ENCODE results near the gene CLCA1.

DNA sequence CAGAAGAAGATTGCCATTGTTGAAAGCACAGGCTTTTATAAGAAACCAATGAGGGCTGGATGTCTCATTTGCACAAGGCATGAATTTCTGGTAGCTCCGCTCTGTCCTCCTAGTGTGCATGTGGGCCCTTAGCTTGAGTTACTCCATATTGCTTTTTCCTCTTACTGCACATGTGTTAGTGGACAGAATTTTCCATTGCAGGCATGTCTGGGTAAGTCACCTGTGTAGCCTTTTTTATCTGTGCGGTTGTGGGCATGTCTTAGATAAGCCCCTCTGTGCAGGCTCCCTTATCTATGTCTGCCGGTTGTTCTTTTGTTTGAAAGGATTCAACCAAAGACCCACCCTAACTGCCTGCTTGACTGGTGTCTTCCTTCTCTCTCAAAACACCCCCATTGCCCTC, 7.2 kb upstream of the CLCA1 start:
- no peak for TF ChIP-seq POLR2AphosphoS5 (IDR thresholded peaks at IDR 0.05; ENCODE audit: low read depth, low read length)
- no peak for TF ChIP-seq YY1 (IDR thresholded peaks at IDR 0.05; ENCODE audit: extremely low read depth, insufficient replicate concordance, low read depth, low read length)
- TF ChIP-seq POLR2A (IDR thresholded peaks at IDR 0.05; ENCODE audit: borderline replicate concordance, extremely low read depth, insufficient read depth, insufficient read length) = no peak
- TF ChIP-seq CTCF (IDR thresholded peaks at IDR 0.05 in 2 of 3, conservative IDR thresholded peaks at IDR 0.05 in 1 of 3; ENCODE audit: borderline replicate concordance in 1 of 3, insufficient read depth in 1 of 3, low read depth in 2 of 3, low read length in 2 of 3) = no peak
- no peak for TF ChIP-seq ZNF274 (IDR thresholded peaks at IDR 0.05; ENCODE audit: low read depth, low read length)
- TF ChIP-seq, protein P1, sequence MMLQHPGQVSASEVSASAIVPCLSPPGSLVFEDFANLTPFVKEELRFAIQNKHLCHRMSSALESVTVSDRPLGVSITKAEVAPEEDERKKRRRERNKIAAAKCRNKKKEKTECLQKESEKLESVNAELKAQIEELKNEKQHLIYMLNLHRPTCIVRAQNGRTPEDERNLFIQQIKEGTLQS (IDR thresholded peaks at IDR 0.05) = no peak
- no peak for TF ChIP-seq SRF (IDR thresholded peaks at IDR 0.05; ENCODE audit: low read depth)
- no peak for TF ChIP-seq FOSL1 (IDR thresholded peaks at IDR 0.05; ENCODE audit: low read depth)
- TF ChIP-seq ZBTB33 (IDR thresholded peaks at IDR 0.05; ENCODE audit: extremely low read depth, insufficient replicate concordance, low read length) = no peak
- no peak for TF ChIP-seq MAX (IDR thresholded peaks at IDR 0.05)
- TF ChIP-seq SIN3A (IDR thresholded peaks at IDR 0.05; ENCODE audit: low read depth) = no peak
- no peak for TF ChIP-seq EGR1 (IDR thresholded peaks at IDR 0.05; ENCODE audit: low read depth)
- TF ChIP-seq EZH2phosphoT487 (IDR thresholded peaks at IDR 0.05; ENCODE audit: borderline replicate concordance) = no peak
- no peak for TF ChIP-seq EZH2 (IDR thresholded peaks at IDR 0.05)
